WI38 (cell line): ENCODE data around the gene BCKDK.

Source experiments
- H3K4me3 ChIP-seq: 2 replicates; pipeline ENCODE4 v1.5.1; 2011; ENCODE audit warnings: low read depth, mild to moderate bottlenecking, control low read depth, low read length
- TF ChIP-seq, protein P1 (sequence below): IDR thresholded peaks from 2 replicates; pipeline ENCODE4 v1.5.1; 2012; ENCODE audit warnings: low read depth, mild to moderate bottlenecking, control low read depth, low read length

Gene BCKDK

DNA sequence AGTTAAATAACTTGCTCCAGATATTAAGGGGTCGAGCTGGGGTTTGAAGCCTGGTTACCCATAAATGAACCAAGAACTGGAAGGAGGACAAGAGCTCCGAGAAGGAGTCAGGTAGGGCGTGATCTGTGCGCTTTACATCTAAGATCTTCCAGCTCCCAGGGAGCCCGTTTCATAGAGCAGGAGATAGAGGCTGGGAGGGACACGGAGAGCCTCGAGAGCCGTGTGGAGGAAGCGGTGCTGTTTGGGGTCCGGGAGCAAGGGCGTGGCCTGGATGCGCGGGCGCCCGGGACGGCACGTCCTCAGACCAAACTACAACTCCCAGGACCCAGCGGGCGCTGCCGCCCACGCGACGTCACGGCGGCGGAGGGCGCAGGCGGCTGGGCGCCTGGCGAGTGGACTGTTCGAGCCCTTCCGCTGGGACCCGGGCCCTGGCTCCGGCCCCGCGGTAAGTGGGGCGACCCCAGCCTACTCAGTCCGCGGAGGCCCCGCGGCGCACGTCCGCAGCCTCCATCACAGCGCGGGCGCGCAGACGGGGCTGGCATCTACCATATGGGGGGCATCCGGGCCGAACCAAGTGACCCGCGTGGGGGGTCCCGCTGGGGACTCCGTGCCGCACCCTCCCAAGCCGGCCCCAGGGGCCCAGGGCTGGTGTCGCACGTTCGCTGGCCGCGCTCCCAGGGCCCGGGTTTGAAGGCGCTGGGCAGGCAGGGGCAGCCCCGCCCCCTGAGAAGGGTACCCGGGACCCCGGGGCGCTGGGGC, at the start of gene BCKDK:
Gene BCKDK (plus strand): TSS at position 352 of the 759 bp plus-strand sequence. CDS start 838 bp downstream, outside the sequence.
- TF ChIP-seq, protein P1, sequence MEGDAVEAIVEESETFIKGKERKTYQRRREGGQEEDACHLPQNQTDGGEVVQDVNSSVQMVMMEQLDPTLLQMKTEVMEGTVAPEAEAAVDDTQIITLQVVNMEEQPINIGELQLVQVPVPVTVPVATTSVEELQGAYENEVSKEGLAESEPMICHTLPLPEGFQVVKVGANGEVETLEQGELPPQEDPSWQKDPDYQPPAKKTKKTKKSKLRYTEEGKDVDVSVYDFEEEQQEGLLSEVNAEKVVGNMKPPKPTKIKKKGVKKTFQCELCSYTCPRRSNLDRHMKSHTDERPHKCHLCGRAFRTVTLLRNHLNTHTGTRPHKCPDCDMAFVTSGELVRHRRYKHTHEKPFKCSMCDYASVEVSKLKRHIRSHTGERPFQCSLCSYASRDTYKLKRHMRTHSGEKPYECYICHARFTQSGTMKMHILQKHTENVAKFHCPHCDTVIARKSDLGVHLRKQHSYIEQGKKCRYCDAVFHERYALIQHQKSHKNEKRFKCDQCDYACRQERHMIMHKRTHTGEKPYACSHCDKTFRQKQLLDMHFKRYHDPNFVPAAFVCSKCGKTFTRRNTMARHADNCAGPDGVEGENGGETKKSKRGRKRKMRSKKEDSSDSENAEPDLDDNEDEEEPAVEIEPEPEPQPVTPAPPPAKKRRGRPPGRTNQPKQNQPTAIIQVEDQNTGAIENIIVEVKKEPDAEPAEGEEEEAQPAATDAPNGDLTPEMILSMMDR, result no peak
- H3K4me3 ChIP-seq, result peak within 1 kb of the TSS; percentile 94

GRCh38 chr16:31061126-31061812, 46.9 kb upstream of the BCKDK start:
- TF ChIP-seq, protein P1, result no peak
- H3K4me3 ChIP-seq, result no peak overlapping the region

GRCh38 chr16:31061813-31062440, 46.3 kb upstream of the BCKDK start:
- TF ChIP-seq, protein P1, result no peak
- no peak overlapping the region for H3K4me3 ChIP-seq

DNA sequence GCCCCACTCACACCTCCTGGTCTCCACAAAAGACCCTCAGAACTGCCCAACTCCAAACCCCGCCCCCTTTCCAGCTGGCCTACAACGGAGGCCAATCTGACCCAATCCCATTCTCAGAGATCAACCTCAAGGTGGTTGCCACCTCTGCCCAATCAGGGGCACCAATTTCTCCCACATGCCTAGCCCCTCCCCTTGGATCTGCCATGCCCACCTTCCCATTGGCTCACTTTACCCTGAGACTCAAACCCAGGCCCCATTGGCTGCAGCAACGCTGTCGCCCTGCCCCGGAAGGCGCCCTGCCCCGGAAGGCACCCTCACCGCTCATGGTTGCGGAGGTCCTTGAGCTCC, 44.7 kb upstream of the BCKDK start:
- no peak overlapping the region for H3K4me3 ChIP-seq
- TF ChIP-seq, protein P1, result no peak

DNA sequence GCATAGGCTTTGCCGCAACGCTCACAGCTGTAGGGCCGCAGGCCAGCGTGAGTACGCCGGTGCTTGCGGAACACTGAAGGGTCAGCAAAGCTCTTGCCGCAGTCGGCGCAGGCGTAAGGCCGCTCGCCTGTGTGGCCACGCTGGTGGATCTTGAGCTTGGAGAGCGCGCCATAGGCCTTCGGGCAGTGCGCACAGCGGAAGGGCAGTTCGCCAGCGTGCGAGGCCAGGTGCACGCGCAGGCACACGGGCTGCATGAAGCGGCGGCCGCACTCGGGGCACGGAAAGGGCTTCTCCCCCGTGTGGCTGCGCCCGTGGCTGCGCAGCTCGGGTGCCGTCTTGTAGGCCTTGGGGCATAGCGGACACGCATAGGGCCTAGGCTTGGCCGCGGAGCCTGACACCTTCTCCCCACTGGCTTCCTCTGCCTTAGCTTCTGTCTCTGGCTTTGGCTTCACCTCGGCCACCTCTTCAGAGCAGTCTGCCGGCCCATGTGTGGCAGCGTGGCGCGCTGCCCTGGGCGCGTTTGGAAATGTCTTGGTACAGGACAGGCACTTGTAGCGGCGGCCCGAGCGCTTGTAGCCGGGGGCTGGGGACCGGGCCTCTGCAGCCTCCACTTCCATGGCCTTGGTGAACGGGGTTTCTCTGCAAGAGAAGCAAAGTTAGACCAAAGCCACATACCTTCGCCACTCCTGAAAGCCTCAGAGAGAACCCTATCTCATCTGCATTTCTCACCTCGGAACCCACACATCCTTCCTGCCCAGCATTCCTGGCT, 44.2 kb upstream of the BCKDK start:
- no peak overlapping the region; the same call in 1 of the 2 replicates for H3K4me3 ChIP-seq
- TF ChIP-seq, protein P1, result no peak

GRCh38 chr16:31064882-31065461, 43.2 kb upstream of the BCKDK start:
- H3K4me3 ChIP-seq, result peak overlapping the region; percentile 28
- TF ChIP-seq, protein P1, result no peak
